Neural crest cell (in vitro differentiated cells): ENCODE measurements around the gene RCOR1. TPM values are rescaled to one million over a fixed set of nuclear protein-coding genes. Genes with fewer than 3 reads are reported as not detected.

ENCODE experiments used
- DNase-seq: peaks from one replicate; pipeline ENCODE4 v3.0.0; 2021; ENCODE audit warnings: low read depth, mixed read lengths, low spot score
- H3K27ac Mint-ChIP-seq: one replicate; pipeline ENCODE4 v1.8.0; 2021; ENCODE audit warnings: mild to moderate bottlenecking, mixed read lengths; ENCODE audit not compliant: unreplicated experiment
- H3K27me3 Mint-ChIP-seq: 2 replicates; pipeline ENCODE4 v1.8.0; 2021; ENCODE audit warnings: low read depth, mild to moderate bottlenecking, mixed read lengths
- H3K36me3 Mint-ChIP-seq: 2 replicates; pipeline ENCODE4 v1.8.0; 2021; ENCODE audit warnings: low read depth, mild to moderate bottlenecking, mixed read lengths
- H3K4me1 Mint-ChIP-seq: 2 replicates; pipeline ENCODE4 v1.8.0; 2021; ENCODE audit warnings: mixed read lengths
- H3K4me3 Mint-ChIP-seq: one replicate; pipeline ENCODE4 v1.8.0; 2021; ENCODE audit warnings: mild to moderate bottlenecking, mixed read lengths
- H3K9me3 Mint-ChIP-seq: 2 replicates; pipeline ENCODE4 v1.8.0; 2021; ENCODE audit warnings: mixed read lengths
- CTCF ChIP-seq: fragments of 200-600 bp; sonication (generic); conservative IDR thresholded peaks from 2 replicates; pipeline ENCODE4 v1.5.0; 2021; ENCODE audit warnings: antibody characterized with exemption, mild to moderate bottlenecking
- total RNA-seq: library from RNA; stranded (reverse); gene quantifications from 2 replicates; pipeline ENCODE4 v1.2.1, GENCODE V29; 2021

Gene RCOR1
- total RNA-seq, 1 donor from 2014 or later: 27.8 TPM

DNA sequence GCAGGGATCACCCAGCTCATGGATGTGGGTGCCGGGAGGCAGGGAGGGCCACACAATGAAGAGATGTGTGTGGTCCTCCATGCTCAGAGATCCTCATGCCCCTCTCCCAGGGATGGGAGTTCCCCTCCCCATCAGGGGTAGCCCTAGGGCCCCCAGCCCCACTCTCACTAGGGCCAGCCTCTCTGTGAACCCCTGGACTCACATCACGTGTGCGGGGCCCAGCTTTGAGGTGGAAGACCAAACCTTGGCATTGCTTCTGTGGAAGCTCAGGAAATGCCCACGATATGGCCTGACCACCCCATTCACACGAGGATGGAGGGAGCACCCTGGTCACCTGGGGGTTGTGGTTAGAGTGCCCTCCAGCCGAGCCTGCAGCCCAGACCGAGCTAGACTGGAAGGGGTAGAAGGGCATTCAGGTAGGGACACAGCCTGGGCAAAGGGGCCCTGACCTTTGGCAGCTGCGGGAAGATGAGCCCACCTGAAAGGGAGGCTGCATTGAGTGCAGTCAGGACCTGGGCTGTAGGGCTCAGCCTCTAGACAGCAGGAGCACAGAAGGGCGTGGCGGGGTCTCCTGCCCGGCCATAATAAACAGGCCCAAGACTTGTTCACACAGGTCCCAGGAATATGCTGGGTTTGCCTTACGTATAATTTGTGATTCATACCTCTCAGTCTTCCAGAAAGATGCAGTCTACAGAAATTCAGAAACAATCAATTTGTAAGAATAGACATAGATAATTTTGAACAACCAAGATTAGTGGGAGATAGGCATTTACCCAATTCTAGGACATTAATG lies 34.8 kb upstream of the RCOR1 start:
- Mint-ChIP-seq H3K4me3 (no peak overlapping the region), H3K36me3 (no peaks in the 10 kb centered on the region), H3K27ac (no peak overlapping the region), H3K9me3 (no peaks in the 10 kb centered on the region), H3K27me3 (no peaks in the 10 kb centered on the region), H3K4me1 (no peaks in the 10 kb centered on the region)
- no peak for TF ChIP-seq CTCF
- DNase-seq: no peak

- H3K27ac Mint-ChIP-seq: no peak overlapping the region
- no peak for DNase-seq
- no peak for TF ChIP-seq CTCF
- no peak overlapping the region for H3K4me3 Mint-ChIP-seq
- H3K4me1 Mint-ChIP-seq: no peaks in the 10 kb centered on the region
- no peaks in the 10 kb centered on the region for H3K36me3 Mint-ChIP-seq
- H3K27me3 Mint-ChIP-seq: no peaks in the 10 kb centered on the region
- H3K9me3 Mint-ChIP-seq: no peaks in the 10 kb centered on the region
Measured at GRCh38 chr14:102558556-102558955, 33.9 kb upstream of the RCOR1 start.

GRCh38 chr14:102560458-102561261 lies 31.8 kb upstream of the RCOR1 start:
- no peaks in the 10 kb centered on the region for H3K4me1 Mint-ChIP-seq
- no peaks in the 10 kb centered on the region for H3K9me3 Mint-ChIP-seq
- TF ChIP-seq CTCF: no peak
- DNase-seq: no peak
- H3K4me3 Mint-ChIP-seq: no peak overlapping the region
- no peaks in the 10 kb centered on the region for H3K27me3 Mint-ChIP-seq
- H3K36me3 Mint-ChIP-seq: no peaks in the 10 kb centered on the region
- H3K27ac Mint-ChIP-seq: no peak overlapping the region

DNA sequence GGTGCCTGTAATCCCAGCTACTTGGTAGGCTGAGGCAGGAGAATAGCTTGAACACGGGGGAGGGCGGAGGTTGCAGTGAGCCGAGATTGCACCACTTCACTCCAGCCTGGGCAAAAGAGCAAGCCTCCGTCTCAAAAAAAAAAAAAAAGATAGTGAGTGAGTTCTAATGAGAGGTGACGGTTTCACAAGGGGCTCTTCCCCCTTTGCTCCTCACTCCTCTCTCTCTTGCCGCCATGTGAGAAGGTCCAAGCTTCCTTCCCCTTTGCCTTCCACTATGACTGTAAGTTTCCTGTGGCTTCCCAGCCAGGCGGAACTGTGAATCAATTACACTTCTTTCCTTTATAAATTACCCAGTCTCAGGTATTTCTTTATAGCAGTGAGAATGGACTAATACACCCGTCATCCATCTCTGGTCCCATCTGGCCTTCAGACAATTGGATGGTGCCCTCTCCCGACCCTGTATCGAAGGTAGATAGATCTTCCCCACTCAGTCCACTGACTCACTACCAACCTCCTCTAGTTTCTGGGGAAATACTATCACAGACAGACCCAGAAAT lies 27.0 kb upstream of the RCOR1 start:
- TF ChIP-seq CTCF: no peak
- Mint-ChIP-seq H3K36me3 (no peaks in the 10 kb centered on the region), H3K4me1 (peaks cover 9% of the 10 kb centered on the region), H3K27ac (no peak overlapping the region), H3K9me3 (no peaks in the 10 kb centered on the region), H3K4me3 (no peak overlapping the region), H3K27me3 (no peaks in the 10 kb centered on the region)
- DNase-seq: no peak

- Mint-ChIP-seq H3K27ac (no peak overlapping the region), H3K4me1 (peaks cover 10% of the 10 kb centered on the region), H3K4me3 (no peak overlapping the region), H3K9me3 (no peaks in the 10 kb centered on the region), H3K36me3 (no peaks in the 10 kb centered on the region), H3K27me3 (no peaks in the 10 kb centered on the region)
- no peak for TF ChIP-seq CTCF
- DNase-seq: no peak
Measured at GRCh38 chr14:102565959-102566358, 26.5 kb upstream of the RCOR1 start.
